ENCODE measurements around the gene NDUFV1.
"Not testable (repeated sequence)": the region's sequence is repeated elsewhere in the genome, so short reads cannot be mapped to it uniquely, and the experiment has no call there.

Gene NDUFV1

DNA sequence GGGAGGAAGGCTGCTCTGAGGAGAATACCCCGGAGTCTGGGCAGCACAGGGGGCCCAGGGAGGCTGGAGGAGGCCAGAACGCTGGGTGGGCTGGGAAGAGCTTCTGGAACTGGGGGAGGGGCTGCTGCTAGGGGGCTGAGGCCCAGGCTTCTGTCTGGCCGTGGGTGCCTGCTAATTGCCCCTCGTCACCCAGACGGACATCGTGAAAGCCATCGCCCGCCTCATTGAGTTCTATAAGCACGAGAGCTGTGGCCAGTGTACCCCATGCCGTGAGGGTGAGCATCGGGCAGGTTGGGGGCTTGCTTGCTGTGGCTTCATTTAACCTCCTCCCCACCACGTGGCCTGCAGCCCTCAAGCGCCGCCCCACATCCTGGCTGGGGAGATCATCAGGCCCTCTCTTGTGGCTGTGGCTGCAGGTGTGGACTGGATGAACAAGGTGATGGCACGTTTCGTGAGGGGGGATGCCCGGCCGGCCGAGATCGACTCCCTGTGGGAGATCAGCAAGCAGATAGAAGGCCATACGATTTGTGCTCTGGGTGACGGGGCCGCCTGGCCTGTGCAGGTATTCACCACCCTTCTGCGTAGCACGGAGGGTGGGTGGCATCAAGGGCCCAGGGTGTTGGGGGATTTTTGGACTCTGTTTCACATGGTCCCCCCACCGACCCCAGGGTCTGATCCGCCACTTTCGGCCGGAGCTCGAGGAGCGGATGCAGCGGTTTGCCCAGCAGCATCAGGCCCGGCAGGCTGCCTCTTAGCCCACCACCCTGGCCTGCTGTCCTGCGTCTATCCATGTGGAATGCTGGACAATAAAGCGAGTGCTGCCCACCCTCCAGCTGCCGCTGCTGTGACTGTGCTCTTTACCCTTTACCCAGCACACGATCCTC lies 5.2 kb downstream of the NDUFV1 start:
- DNase-seq = no peak

GRCh38 chr11:67612751-67613150 lies 6.0 kb downstream of the NDUFV1 start:
- no peak for DNase-seq

DNA sequence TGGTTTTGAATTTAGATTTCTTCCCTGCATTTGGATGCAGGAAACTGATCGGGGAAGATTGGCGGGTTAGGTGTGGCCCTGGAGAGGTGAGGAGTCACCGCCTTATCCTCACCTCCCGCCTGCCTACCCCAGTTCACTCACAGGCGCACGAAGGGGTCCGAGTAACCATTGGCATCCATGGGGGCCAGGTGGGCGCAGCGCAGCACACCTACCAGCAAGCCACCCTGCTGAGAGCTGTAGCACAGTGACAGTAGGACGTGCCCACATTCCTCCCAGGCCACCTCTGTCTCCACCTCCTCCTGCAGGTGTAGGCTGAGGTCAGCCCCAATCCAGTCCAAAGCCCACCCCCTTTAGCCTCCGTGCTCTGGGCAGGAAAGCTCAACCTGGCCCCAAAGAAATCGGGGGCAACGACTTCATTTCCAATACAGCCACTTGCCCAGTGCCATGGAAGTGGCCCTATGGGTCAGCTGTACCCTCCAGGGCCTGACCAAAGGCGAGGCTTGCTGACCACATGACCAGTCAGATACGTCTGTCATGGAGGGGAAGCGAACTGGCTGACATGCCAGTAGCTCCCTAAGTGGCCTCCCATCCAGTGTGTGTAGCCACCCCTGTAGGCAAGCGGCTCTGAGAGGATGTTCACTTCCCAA lies 6.7 kb downstream of the NDUFV1 start:
- DNase-seq = no peak

DNA sequence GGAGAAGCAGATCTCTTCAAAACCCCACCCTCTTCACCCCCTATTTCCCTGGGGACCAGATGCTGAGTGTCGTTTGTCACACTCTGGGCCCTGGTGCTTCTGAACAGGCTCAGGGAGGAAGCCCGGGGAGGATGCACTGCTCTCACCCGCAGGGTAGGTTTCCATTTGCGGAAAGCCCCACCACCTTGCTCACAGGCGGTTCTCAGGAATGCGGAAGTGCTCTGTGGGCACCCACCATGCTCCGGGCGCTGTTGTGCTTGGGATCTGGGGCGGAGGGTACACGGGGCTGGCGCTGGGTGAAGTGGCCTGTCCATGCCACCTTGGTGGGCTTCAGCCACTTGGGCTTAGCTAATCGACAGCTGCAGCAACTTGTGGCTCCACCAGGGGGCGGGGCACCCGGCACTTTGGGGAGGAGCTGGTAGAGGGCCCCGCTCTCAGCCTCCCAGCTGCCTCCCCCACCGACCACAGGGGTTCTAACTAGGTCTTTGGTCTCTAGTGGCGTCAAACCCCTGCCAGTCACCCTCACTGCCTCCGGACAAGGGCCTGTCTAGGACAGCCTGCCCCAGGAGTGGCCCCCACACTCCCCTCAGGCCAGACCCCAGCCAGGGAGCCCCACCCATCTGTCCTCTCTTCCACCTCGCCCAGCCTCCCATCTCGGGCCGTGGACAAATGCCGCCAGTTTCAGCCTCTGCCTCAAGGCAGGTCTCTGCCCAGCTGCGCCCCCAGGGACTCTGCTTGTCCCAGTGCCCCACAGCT lies 7.4 kb downstream of the NDUFV1 start:
- no peak for DNase-seq

DNA sequence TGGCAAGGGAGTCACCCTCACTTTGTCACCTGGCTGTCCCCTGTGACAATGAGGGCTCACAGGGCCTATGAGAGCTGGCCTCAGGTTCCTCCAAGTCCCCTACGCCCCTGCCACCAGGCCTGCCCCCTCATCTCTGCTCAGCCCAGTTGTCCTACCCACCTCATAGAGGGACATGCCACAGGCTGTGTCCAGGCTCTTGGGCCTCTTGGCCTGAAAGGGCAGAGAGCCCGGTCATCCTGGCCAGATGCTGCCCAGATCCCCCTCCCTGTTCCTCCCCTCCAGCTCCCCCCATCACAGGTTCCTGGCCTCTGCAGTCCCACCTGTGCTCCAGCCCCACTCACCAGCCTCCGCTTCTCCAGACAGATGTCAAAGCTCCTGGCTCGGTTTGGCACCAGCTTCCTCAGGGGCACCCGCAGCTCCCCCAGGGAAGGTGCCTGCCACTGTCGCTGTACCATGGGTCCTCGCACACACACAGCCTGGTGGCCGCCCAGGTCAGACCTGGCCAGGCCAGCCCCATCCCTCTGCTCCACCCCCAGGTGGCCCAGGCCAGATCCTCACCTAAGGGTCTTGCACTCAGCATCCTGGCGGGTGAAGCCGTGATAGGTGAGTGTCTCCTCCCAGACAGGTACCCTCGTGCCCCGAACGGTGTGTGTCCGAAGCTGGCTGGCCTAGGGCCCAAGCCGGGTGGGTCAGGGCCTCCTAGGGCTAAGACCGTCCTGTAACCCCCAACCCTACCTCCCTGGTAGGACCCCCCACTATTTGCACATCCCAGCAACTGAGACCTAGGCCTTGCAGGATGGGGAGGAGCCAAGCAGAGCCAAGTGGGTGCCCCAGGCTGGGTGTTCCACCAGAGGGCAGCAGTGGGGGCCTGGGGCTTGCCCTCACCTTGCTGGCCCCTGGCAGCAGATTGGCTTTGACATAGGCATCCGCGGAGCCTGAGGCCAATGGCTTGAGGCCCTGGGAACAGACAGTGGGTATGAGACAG lies 8.3 kb downstream of the NDUFV1 start:
- no peak for DNase-seq

- no peak for DNase-seq
Measured at GRCh38 chr11:67615728-67616430, 9.1 kb downstream of the NDUFV1 start.

DNA sequence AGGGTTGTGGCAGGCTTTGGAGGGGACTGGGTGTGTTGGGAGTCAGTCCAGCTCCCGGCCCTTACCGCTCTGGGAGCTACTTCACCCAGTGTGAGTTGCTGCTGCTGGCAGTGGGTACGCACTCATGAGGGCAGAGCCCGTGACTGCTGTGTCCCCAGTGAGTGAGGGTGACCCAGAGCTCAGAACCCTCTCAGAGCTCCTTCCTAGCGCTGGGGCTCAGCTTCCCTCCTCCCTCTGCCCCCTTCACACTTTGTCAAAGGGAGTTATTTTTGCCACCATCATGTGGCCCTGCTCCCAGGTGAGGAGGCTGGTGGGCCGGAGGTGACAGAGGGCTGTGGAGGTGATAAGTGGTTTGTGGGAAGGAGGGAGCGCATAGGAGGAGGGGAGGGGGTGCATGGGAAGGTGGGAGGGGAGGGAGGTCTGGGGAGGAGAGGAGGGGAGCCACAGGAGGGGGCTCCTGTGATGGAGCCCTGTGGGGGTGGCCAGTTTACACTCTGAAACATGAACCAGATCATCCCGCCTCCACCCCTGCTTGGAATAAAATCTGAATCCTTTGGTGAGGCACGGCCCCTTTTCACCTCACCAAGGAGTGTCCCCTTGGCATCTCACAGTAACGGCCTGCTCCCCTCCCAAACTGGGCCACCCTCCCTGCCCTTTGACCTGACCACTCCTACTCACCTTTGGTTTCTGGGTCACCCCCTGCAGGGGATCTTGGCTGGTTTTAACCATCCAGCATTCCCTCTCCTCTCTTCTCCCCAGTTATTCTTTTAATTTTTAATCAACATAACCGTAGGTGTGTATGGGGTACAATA lies 9.9 kb downstream of the NDUFV1 start:
- no peak for DNase-seq

GRCh38 chr11:67617243-67617953 lies 10.7 kb downstream of the NDUFV1 start:
- no peak for DNase-seq

- DNase-seq = not testable (repeated sequence)
Measured at GRCh38 chr11:67618901-67619659, 12.3 kb downstream of the NDUFV1 start.

DNA sequence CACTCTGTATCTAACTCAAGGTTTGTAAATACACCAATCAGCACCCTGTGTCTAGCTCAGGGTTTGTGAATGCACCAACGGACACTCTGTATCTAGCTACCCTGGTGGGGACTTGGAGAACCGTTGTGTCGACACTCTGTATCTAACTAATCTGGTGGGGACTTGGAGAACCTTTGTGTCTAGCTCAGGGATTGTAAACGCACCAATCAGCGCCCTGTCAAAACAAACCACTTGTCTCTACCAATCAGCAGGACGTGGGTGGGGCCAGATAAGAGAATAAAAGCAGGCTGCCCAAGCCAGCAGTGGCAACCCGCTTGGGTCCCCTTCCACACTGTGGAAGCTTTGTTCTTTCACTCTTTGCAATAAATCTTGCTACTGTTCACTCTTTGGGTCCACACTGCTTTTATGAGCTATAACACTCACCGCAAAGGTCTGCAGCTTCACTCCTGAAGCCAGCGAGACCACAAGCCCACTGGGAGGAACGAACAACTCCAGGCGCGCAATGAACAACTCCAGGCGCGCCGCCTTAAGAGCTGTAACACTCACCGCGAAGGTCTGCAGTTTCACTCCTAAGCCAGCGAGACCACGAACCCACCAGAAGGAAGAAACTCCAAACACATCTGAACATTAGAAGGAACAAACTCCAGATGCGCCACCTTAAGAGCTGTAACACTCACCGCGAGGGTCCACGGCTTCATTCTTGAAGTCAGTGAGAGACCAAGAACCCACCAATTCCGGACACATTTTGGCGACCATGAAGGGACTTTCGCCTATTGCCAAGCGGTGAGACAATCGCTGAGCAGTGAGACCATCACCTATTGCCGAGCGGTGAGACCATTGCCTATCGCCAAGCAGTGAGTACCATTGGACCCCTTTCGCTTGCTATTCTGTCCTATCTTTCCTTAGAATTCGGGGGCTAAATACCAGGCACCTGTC lies 13.2 kb downstream of the NDUFV1 start:
- peak; percentile 97 for DNase-seq

GRCh38 chr11:67620621-67621020 lies 13.9 kb downstream of the NDUFV1 start:
- peak; percentile 66 for DNase-seq

DNA sequence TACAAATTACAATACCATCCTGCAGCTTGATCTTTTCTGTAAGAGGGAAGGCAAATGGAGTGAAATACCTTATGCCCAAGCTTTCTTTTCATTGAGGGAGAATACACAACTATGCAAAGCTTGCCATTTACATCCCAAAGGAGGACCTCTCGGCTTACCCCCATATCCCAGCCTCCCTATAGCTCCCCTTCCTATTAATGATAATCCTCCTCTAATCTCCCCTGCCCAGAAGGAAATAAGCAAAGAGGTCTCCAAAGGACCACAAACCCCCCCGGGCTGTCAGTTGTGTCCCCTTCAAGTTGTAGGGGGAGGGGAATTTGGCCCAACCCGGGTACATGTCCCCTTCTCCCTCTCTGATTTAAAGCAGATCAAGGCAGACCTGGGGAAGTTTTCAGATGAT lies 15.2 kb downstream of the NDUFV1 start:
- DNase-seq = not testable (repeated sequence)

GRCh38 chr11:67622905-67623304 lies 16.2 kb downstream of the NDUFV1 start:
- not testable (repeated sequence) for DNase-seq

- not testable (repeated sequence) for DNase-seq
Measured at GRCh38 chr11:67623795-67624194, 17.1 kb downstream of the NDUFV1 start.

DNA sequence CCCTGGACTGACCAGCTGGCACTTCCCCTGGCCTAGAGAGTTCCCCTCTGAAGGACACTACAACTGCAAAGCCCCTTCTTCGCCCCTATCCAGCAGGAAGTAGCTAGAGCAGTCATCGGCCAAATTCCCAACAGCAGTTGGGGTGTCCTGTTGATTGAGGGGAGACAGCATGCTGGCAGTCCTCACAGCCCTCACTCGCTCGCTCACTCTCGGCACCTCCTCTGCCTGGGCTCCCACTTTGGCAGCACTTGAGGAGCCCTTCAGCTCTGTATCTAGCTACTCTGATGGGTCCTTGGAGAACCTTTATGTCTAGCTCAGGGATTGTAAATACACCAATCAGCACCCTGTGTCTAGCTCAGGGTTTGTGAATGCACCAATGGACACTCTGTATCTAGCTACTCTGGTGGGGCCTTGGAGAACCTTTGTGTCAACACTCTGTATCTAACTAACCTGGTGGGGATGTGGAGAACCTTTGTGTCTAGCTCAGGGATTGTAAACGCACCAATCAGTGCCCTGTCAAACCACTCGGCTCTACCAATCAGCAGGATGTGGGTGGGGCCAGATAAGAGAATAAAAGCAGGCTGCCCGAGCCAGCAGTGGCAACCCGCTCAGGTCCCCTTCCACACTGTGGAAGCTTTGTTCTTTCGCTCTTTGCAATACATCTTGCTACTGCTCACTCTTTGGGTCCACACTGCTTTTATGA lies 19.5 kb downstream of the NDUFV1 start:
- peak; percentile 89 for DNase-seq

DNA sequence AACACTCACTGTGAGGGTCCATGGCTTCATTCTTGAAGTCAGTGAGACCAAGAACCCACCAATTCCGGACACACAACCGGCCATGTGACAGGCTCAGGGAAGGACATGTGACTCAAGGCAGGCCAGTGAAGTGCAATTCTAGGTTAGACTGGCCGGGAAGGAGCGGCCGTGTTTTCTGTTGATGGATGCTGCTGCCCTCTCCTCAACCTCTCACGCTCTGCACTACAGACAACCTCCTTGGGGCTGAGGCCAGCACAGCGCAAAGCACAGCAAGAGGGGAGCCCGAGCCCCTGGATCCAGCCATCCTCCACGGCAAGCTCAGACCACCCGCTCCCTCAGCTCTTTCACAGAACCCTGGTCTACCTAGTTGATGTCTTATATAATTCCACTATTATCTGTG lies 20.2 kb downstream of the NDUFV1 start:
- DNase-seq = peak; percentile 47

- DNase-seq = no peak
Measured at GRCh38 chr11:67627441-67627811, 20.7 kb downstream of the NDUFV1 start.

Data from SHP77 treated with DMSO at 0.1 percent for 48 hours (cell line).